HEK293T (cell line): ENCODE data around the gene KCNH1.

Experiments
- CTCF ChIA-PET: fragments of 350-600 bp; formaldehyde crosslinking; extraction: SDS; loops from one replicate; lab custom pipeline; 2021; ENCODE audit warnings: antibody characterized with exemption, inconsistent platforms; lab: Yijun Ruan, JAX
- POLR2A ChIA-PET: fragments of 350-600 bp; formaldehyde crosslinking; extraction: SDS; loops from one replicate; lab custom pipeline; 2020; ENCODE audit warnings: antibody characterized with exemption, inconsistent platforms; lab: Yijun Ruan, JAX
- DNase-seq: peaks from one replicate; pipeline ENCODE4 v3.0.0; 2012; ENCODE audit warnings: mixed read lengths; ENCODE audit errors: extremely low spot score
- ARNT ChIP-seq: fragments of 450-650 bp; IDR thresholded peaks from 2 replicates; pipeline ENCODE4 v1.6.1; 2017; ENCODE audit warnings: mild to moderate bottlenecking
- BHLHE40 ChIP-seq: fragments of 450-650 bp; IDR thresholded peaks from 2 replicates; pipeline ENCODE4 v1.6.1; 2016; ENCODE audit warnings: mild to moderate bottlenecking, moderate library complexity, borderline replicate concordance
- CTBP1 ChIP-seq: fragments of 450-650 bp; IDR thresholded peaks from 2 replicates; pipeline ENCODE4 v1.6.1; 2016; ENCODE audit warnings: borderline replicate concordance
- ELF4 ChIP-seq: fragments of 450-650 bp; IDR thresholded peaks from 2 replicates; pipeline ENCODE4 v1.6.1; 2017; ENCODE audit warnings: antibody characterized with exemption
- FOXA1 ChIP-seq: fragments of 450-650 bp; IDR thresholded peaks from 2 replicates; pipeline ENCODE4 v1.6.1; 2016; ENCODE audit warnings: mild to moderate bottlenecking
- FOXK2 ChIP-seq: fragments of 450-650 bp; IDR thresholded peaks from 2 replicates; pipeline ENCODE4 v1.6.1; 2016; ENCODE audit warnings: mild to moderate bottlenecking
- FOXM1 ChIP-seq: fragments of 450-650 bp; IDR thresholded peaks from 2 replicates; pipeline ENCODE4 v1.6.1; 2017; ENCODE audit warnings: mild to moderate bottlenecking, borderline replicate concordance
- HDGF ChIP-seq: fragments of 450-650 bp; IDR thresholded peaks from 2 replicates; pipeline ENCODE4 v1.6.1; 2017; ENCODE audit warnings: antibody characterized with exemption, borderline replicate concordance
- L3MBTL2 ChIP-seq: fragments of 450-650 bp; conservative IDR thresholded peaks from 2 replicates; pipeline ENCODE4 v1.6.1; 2016; ENCODE audit warnings: mild to moderate bottlenecking
- LEF1 ChIP-seq: fragments of 450-650 bp; IDR thresholded peaks from 2 replicates; pipeline ENCODE4 v1.6.1; 2017; ENCODE audit warnings: mild to moderate bottlenecking, borderline replicate concordance
- NFRKB ChIP-seq: fragments of 450-650 bp; IDR thresholded peaks from 2 replicates; pipeline ENCODE4 v1.6.1; 2016; ENCODE audit warnings: mild to moderate bottlenecking, moderate library complexity
- PKNOX1 ChIP-seq: fragments of 450-650 bp; IDR thresholded peaks from 2 replicates; pipeline ENCODE4 v1.6.1; 2016
- SP1 ChIP-seq: fragments of 450-650 bp; IDR thresholded peaks from 2 replicates; pipeline ENCODE4 v1.6.1; 2017
- SUZ12 ChIP-seq: fragments of 450-650 bp; IDR thresholded peaks from 2 replicates; pipeline ENCODE4 v1.6.1; 2016; ENCODE audit warnings: mild to moderate bottlenecking
- TARDBP ChIP-seq: fragments of 450-650 bp; IDR thresholded peaks from 2 replicates; pipeline ENCODE4 v1.6.1; 2016
- ZNF384 ChIP-seq: fragments of 450-650 bp; IDR thresholded peaks from 2 replicates; pipeline ENCODE4 v1.6.1; 2016

The KCNH1 gene

GRCh38 chr1:210828996-210829596 is 304.9 kb downstream of the KCNH1 start:
- TF ChIP-seq ZNF384, result no peak
- no peak for TF ChIP-seq L3MBTL2
- no peak for TF ChIP-seq PKNOX1
- TF ChIP-seq TARDBP, result no peak
- no peak for TF ChIP-seq FOXK2
- TF ChIP-seq SP1, result no peak
- TF ChIP-seq ARNT, result no peak
- TF ChIP-seq BHLHE40, result no peak
- TF ChIP-seq FOXA1, result no peak
- TF ChIP-seq NFRKB, result no peak
- no peak for TF ChIP-seq HDGF
- no peak for TF ChIP-seq CTBP1
- POLR2A ChIA-PET, result no interaction called here
- CTCF ChIA-PET, result interaction anchor here (0.7 kb wide), 1 partner anchor 305 kb away, joined by 3 read pairs; the partner anchor contains the start of gene KCNH1
- no peak for DNase-seq

- ChIA-PET POLR2A (no interaction called here), CTCF (no interaction called here)
- no peak for TF ChIP-seq SP1
- no peak for TF ChIP-seq ZNF384
- TF ChIP-seq ARNT, result no peak
- no peak for TF ChIP-seq NFRKB
- no peak for TF ChIP-seq PKNOX1
- TF ChIP-seq BHLHE40, result no peak
- TF ChIP-seq FOXA1, result no peak
- TF ChIP-seq CTBP1, result no peak
- TF ChIP-seq TARDBP, result no peak
- no peak for TF ChIP-seq FOXK2
- TF ChIP-seq L3MBTL2, result no peak
- no peak for TF ChIP-seq SUZ12
- TF ChIP-seq HDGF, result no peak
- no peak for TF ChIP-seq LEF1
- TF ChIP-seq FOXM1, result no peak
- no peak for TF ChIP-seq ELF4
- DNase-seq, result no peak
Observed at GRCh38 chr1:210827481-210827880, 306.5 kb downstream of the KCNH1 start.

GRCh38 chr1:210826686-210827085 is 307.3 kb downstream of the KCNH1 start:
- no peak for DNase-seq
- no peak for TF ChIP-seq ELF4
- no peak for TF ChIP-seq TARDBP
- TF ChIP-seq FOXA1, result no peak
- TF ChIP-seq ARNT, result no peak
- no peak for TF ChIP-seq FOXK2
- ChIA-PET CTCF (interaction anchor here (0.6 kb wide), 1 partner anchor 53 kb away, joined by 3 read pairs; no protein-coding TSS in a partner anchor), POLR2A (no interaction called here)

GRCh38 chr1:210822932-210823331 is 311.0 kb downstream of the KCNH1 start:
- CTCF ChIA-PET, result interaction anchor here (0.6 to 1.2 kb wide), 2 partner anchors 8 to 692 kb away, joined by 3 read pairs; no protein-coding TSS in a partner anchor
- no peak for DNase-seq
- POLR2A ChIA-PET, result no interaction called here
- no peak for TF ChIP-seq TARDBP
- TF ChIP-seq FOXM1, result no peak
- no peak for TF ChIP-seq SUZ12
- TF ChIP-seq LEF1, result no peak
- no peak for TF ChIP-seq BHLHE40
- no peak for TF ChIP-seq FOXA1
- no peak for TF ChIP-seq CTBP1
- no peak for TF ChIP-seq ARNT
- TF ChIP-seq HDGF, result no peak
- TF ChIP-seq FOXK2, result no peak
- no peak for TF ChIP-seq ZNF384
- no peak for TF ChIP-seq NFRKB
- no peak for TF ChIP-seq PKNOX1
- no peak for TF ChIP-seq SP1
- TF ChIP-seq ELF4, result no peak
- no peak for TF ChIP-seq L3MBTL2

GRCh38 chr1:210822241-210822640 is 311.7 kb downstream of the KCNH1 start:
- ChIA-PET CTCF (interaction anchor here (0.6 to 1.2 kb wide), 2 partner anchors 9 to 693 kb away, joined by 3 read pairs; no protein-coding TSS in a partner anchor), POLR2A (no interaction called here)
- no peak for DNase-seq
- TF ChIP-seq LEF1 (no peak), ZNF384 (no peak), TARDBP (no peak), SP1 (no peak), HDGF (no peak), CTBP1 (no peak), ARNT (no peak)

- ChIA-PET CTCF (no interaction called here), POLR2A (no interaction called here)
- no peak for DNase-seq
- TF ChIP-seq ZNF384 (no peak), FOXA1 (no peak), TARDBP (no peak), ELF4 (no peak), L3MBTL2 (no peak), LEF1 (no peak), NFRKB (no peak), SP1 (no peak), SUZ12 (no peak), FOXK2 (no peak), PKNOX1 (no peak), ARNT (no peak), HDGF (no peak), CTBP1 (no peak), FOXM1 (no peak)
Observed at GRCh38 chr1:210821615-210822014, 312.3 kb downstream of the KCNH1 start.
